Fibroblast of peridontal ligament (primary cell): ENCODE measurements around the gene HDAC9.

Source experiments
- DNase-seq: peaks from one replicate; pipeline ENCODE4 v3.0.0-alpha.2; 2010; ENCODE audit errors: extremely low read depth

HDAC9 gene

DNA sequence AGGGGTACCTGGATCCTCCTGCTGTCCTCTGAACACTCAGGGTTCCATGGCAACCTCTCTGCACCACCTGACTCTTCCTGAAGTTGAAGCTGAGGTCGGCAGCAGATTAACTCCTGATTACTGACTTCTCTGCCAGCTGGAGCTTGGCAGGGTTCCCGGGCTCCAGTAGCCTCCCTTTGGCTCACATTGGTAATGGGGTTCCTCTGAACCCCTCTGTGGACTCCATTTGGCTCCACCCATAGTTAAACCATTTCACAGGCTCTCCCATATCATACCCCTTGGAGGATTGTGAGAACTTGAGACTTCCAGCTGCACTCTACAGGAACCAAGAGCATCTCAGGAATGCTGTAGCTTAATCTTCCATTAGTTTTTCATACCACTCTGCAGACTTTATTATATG lies 292.5 kb downstream of the HDAC9 start:
- DNase-seq = peak; percentile 52

DNA sequence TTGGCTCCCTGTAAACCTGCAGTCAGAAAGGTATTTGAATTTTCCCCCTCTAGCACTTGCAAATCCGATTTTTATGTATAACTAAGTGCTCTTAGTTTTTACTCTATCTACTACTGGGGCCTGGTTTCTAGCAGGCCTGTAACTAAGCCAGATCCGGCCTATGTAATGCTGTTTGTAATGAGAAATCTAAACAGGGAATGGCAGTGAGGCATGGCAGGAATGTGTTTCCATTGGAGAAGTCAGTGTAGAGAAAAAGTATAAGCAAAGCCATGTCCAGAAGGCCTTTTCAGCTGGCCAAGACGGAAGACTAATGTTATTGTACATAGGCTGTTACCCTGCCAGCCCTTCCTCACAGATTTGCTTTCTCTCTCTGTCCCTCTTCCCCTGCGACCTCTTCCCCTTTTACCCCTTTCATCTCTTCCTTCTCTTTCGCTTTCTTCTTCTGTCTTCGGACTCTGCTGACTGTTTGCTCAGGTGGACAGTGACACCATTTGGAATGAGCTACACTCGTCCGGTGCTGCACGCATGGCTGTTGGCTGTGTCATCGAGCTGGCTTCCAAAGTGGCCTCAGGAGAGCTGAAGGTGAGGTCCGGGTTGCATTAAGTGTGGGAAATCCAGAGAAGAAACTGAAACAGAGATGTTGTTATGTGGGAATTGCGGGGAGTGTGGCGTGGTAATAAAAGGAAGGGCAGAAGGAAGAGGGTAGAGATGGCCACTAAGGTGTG lies 297.5 kb downstream of the HDAC9 start:
- DNase-seq = peak; percentile 94

DNA sequence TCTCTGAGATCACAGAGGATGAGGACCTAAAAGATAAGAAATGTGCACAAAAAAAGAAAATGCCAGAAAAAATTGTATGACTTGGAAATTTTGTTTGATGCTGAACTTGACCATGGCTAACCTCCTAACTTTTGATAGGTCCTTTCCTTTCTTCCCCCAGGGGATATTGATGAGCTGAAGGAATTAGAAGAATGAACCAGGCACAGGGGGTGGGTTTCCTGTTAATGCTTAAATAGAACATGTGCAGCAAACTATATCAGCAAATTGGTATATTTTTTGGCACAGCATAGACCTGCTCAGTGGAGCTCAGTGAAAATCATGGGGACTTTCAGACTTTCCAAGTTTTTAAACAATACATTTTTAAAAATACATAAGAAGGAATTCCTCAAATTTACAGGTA lies 300.7 kb downstream of the HDAC9 start:
- DNase-seq = no peak

DNA sequence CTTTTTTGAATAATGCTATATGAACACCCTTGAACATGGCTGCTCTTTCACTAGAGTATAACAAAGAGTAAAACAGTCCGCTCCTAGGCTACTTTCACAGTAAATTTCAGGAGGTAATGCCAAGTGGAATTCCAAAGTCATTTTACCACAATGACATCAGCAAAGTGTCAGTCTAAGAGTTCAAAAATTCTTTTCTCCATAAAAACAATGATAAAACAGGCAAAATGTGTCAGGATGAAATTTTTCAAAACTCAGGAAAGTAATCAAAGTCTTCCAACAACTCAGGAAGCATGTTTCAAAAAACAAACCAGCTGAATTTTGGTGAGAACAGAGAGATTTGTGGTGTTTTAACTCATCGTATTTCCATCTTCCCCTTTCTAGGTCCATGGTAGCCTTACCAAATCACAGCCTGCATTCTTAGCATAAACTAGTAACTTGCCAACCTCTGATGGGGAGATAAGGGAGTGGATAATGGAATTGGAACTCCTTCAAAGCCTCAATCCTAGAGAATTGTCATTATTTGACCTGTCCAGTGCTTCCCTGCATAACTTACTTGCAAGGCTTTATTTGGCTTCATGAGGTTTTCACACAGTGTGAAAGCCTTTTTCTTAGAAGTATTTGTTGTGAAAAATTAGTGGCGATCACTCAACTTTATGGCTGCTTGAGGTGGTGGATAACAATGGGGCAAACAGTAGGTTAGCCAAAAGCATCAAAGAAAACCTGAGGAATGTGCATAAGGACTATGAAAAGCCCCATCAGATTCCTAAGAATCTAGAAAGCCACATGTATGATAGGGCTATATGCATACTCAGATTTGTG lies 302.7 kb downstream of the HDAC9 start:
- DNase-seq = peak; percentile 29

DNA sequence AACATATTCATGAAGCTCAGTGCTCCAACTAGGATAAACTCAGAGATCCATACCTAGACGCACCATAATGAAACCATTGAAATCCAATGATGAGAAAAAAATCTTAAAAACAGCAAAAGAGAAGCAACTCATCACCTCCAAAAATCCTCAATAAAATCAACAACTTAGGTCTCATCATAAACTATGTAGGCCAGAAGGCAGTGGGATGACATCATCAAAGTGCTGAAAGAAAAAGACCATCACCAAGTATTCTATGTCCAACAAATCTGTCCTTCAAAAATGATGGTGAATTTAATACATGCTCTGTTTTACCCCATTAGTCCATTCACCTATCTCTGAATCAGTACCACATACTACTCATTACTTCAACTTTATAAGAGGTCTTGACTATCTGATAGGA lies 304.4 kb downstream of the HDAC9 start:
- no peak for DNase-seq

DNA sequence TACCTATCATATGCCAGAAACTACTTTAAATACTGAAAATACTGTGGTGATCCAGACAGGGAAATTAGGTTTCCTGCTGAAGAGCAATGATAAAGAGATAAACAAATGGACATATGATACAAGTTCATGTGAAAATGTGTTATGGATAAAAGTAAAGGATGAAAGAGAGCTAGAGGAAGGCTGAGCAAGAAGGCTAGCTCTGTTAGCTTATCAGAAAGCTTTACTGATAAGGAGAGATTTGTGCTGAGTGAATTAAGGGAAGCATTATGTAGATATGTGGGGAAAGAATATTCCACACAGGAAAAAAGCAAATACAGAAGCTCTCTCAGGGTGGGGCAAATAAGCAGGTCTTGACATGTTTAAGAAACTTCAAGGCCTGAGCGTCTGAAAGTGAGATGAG lies 308.4 kb downstream of the HDAC9 start:
- DNase-seq = no peak

DNA sequence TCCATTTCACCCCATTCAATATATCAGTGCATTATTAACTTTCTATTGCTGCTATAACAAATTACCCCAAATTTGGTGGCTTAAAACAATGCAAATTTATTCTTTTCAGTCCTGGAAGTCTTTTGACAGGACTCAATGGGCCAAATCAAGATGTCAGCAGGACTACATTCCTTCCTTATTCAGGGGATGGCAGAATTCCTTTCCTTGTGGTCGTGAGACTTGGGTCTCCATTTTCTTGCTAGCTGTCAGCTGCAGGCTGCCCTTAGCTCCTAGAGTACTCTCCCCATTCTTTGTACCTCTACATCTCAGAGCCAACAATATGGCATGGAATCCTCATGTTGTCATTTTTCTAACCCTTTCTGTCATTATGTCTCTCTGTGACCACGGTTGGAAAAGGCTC lies 310.6 kb downstream of the HDAC9 start:
- no peak for DNase-seq

DNA sequence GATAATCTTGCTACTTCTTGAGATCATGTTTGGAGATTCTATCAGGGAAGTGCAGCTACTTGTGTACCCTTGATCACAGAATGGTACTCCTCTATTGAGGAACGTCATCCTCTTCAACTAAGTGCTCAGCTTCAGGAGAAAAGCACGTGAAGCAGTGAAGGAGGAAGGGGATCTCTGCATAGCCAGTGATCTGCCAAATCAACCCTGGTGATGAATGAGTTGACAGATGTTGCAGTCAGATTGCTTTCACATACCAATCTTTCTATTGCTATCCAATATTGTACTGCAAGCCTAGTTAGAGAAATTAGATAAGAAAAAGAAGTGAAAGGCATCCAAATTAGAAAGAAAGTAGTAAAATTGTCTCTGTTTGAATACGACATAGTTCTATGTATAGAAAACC lies 312.5 kb downstream of the HDAC9 start:
- DNase-seq = no peak

DNA sequence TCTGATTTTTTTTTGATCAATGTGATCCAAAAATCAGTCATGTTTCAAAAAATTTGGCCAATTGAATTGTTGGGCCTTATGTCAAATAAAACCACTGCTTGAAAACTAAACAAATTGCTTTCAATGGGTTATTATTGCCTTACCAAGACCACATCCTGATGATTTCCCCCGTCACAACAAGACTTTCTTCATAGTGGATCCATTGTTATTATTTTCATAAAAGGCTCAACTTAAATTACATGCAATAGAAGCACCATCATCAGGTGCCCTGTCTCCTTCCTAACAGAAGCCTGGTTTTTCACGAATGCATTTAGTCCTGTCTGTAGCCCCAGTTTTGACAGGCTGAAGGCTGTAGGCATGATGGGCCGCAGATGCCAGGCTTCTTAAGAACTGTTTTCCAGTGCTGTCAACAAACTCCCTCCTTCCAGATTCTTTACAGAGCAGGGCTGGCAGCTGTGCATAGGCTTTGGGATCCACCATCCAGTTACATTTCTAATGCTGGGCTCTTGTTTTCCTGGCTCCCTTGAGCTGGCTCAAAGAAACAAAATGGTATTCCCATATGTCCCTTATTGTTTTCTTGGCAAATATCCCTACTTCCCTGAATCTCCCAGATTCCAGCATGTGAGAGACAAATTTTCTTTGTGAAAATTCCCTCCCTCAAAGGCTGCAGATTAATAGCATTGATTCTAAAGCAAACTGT lies 319.9 kb downstream of the HDAC9 start:
- no peak for DNase-seq

DNA sequence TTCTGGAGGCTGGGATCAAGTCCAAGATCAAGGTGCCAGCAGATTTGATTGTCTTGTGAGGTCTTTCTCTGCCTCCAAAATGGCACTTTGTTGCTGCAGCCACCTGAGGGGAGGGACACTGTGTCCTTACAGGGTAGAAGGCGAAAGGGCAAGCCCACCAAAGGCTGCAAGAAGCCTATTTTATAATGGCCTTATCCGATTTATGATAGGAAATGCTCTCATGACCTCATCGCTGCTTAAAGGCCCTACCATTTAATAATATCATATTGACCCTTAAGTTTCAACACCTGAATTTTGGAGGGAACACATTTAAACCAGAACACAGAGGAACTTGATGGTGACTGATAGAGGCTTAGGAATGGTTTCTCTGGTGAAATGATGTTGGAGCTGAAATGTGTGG lies 325.4 kb downstream of the HDAC9 start:
- no peak for DNase-seq

DNA sequence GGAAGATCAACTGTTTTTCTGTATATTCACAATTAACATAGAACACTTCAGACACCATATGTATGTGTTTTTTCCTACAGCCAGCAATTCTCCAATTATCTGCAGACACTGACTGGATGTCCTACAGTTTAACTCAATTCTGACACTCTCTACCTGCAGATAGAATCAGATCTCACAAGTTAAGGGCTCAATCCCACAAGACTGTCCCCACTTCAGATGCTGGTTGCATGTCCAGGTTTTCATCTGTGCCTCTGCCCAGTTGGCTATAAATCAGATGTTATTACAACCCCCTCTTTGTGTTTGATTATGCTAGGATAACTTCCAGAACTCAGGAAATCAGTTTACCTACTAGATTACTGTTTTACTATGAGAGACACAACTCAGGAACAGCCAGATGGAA lies 326.0 kb downstream of the HDAC9 start:
- no peak for DNase-seq

DNA sequence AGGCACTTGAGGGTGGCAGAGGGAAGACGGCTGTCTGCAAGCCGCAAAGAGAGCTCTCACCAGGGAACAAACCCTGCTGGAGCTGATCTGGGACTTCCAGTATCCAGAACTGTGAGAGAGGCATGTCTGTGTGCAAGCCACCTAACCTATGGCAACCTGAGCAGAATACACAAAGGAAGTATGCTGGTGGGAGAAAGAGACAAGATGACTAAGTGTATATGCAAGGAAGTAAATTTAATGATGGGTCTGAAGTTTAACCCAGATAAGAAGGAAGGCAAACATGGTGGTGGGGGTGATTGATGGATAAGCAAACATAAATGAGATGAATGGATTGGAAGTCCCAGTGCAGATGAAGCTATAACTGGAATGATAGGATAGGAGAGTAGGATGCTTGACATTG lies 328.6 kb downstream of the HDAC9 start:
- DNase-seq = no peak

DNA sequence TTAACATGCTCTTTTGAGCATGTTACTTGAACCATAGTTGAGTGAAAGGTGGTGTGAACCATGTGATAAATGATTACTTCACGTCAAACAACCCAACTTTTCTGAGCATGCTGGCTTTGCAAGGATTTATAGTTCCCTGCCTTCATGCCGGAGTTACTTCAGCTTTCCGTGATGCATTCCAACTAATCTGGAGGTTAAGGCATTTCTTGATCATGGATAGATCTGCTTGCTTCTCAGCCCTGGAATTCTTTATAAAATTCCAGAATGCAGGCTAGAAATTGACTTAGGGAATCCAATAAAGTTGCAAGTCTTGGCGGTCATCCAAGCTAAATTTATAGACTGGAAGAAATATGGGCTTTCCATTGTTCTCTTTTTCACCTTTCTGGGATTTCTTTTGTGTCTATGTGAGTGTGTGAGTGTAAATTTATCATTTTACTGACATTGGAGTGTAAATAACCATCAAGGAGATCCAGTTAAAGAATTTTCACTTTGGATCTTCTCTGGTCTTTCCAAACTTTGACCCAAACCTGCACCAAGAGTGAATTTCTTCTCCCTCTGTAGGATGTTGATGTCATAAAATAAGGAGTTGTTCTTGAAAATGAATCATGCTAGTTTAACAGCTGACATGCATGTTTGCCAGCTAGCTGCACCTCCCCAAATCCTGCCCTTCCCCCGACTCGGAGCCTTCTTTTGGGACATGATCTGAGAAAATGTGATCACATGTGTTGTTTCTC lies 332.9 kb downstream of the HDAC9 start:
- no peak for DNase-seq

DNA sequence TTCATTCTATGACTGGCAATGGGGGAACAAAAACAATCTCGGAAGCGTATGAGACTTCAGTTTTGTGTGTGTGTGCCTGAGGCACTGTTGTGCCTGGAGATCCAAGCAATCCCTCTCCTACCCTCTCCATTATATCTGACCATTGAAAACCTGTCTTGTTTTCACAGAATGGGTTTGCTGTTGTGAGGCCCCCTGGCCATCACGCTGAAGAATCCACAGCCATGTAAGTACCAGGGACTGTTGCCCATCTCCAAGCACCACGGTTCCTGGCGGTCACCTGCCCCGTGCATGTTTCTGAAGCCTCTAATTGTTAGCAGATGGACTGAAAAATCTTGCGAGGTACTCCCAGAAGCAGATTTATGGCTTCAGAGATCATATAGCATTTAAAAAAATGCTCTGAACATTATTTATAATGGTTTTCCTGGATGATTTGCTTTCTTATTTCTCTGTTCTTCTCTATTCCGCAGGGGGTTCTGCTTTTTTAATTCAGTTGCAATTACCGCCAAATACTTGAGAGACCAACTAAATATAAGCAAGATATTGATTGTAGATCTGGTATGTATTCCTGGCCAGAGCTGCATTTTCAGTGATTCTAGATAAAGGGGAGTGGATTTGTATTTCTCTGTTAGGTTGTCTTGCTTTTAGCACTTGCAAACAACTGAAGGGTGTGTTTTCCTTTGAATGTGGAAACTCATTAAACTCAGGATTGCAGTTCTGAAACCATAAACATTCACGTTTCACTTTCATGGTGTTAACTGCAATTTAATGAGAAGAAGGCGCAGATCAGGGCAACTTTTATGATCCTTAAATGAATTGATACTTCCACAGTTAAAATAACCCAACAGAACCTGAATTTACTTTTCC lies 333.7 kb downstream of the HDAC9 start:
- DNase-seq = no peak

DNA sequence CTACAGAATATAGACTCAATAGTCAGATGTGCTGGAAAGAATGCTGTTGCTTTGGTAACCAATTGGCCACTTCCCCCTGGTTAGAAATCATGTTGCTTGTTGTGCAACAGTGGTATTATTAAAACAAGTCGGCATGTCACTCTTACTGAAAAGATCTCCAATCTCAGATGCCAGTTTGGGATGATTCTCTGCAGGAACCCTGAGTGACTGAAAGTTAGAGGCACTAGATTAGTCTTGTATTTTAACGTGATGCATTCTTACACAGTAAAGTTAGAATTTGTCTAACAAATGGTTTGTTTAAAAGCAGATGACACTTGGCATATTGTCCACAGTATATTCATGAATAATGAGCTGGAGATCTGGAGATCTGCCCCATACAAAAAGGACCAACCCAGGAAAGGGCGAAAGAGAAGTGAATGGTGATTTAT lies 334.3 kb downstream of the HDAC9 start:
- DNase-seq = peak; percentile 94

DNA sequence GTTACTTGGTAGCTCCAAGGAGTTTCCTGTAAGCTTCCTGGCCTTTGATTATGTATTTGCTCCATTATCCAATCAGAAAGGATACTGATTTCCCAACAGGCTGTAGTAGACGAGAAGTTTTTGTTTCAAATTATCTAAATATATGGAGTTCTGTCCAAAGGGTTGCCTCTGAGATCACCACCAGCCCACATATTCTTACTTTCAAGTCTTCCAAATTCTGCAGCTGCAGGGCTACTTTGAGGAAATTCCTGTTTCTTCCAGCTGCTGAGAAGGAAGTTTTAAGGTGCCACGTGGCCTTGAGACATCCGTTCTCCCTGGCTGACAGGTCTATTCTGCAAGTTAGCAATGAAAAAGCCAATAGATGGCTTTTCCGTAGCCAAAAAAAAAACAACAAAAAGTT lies 335.9 kb downstream of the HDAC9 start:
- DNase-seq = peak; percentile 79

DNA sequence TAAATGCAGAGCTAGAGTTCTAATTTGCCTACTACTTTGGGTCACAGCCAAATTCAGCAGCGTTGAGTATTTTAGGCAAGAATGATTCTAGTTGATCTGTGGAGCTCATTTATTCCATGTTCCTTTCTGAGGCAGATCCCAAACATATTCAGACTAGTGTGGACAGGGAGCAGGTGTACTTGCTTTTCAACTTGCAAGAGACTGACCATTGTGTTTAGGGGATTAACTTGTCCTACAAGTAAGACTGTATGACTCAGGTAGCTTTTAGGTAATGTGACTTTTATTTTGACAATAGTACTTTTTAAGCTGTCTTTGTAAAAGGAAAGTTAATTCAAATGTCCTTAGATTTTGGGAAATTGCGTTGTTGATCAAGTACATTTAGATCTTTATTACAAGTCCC lies 336.4 kb downstream of the HDAC9 start:
- no peak for DNase-seq

DNA sequence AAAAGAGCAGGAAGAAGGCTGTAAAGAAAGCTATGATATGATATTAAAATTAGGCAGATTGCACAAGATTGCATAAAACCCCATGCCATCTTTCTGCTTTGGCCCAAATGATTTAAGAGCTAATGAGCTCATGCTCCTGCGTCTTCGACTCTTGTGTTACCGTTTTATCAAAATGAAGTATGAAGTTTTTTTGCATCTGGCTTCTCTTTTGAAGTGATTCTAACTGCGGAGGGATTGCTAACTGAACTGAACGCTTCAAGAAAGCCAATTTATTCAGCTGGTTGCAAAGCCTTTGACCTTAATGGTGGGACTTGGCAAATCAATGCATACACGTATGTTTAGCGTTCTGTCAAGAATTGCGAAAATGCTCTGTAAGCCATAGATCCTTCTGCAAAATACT lies 339.0 kb downstream of the HDAC9 start:
- no peak for DNase-seq

DNA sequence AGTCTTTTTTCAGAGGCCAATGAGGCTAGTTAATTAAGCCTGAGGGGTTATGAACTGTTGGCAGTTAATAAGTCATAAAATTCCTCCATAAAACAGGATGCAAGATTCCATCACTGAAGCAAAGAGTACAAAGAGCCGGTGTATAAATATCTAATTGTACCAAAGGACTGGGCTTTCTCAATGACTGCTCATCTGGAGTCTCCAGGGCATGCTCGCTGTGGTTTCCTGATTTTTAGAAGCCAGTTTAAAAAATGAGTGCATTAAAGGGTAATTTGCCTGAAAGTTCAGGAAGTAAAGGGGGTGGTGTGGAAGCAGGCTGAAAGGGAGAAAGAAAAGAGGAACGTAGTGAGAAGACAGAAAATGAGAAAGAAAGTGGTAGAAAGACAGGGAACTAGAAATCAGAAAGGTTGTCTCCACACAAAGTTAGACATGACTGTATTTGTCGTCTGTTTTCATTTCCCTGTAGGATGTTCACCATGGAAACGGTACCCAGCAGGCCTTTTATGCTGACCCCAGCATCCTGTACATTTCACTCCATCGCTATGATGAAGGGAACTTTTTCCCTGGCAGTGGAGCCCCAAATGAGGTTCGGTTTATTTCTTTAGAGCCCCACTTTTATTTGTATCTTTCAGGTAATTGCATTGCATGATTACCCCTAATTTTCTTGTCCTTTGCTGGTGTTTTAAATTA lies 339.6 kb downstream of the HDAC9 start:
- DNase-seq = no peak

DNA sequence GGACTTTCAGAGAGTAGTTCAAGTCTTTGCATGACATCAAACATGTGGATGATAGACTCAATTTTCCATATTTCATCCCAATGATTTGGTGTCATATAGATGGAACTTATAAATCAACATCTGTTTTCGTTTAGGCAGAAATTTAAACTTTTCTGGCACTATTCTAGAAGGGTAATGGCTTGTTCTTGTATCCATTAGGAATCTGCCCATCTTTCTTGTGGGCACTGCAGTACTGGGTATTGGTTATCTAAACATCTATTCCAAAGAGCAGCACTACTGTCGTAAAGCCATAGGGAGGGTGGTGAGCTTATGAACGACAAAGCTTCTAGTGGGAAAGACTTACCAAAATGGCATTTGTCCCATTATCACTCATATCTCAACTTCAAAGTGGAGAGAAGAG lies 348.4 kb downstream of the HDAC9 start:
- DNase-seq = no peak

DNA sequence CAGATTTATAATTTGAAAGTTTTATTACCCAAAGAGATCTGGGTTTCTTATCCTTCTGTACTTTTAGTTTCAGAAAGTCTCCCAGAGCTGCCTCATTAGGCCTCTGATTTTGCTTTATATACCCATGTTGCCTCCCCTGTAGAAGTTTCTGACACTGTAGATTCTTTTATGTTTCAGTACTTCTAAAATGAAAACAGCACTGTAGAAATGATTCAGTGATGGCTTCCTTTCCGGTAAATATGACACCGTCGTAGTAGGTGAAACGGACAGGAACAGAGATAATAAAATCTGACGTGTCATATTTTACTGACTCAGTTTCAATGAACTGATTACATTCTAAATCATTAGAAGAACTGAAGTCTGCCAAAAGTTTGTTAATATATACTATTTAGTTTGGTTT lies 349.2 kb downstream of the HDAC9 start:
- no peak for DNase-seq
